ENCODE results near the gene MARCHF5.

Gene MARCHF5

GRCh38 chr10:92313750-92314149 is 22.8 kb downstream of the MARCHF5 start:
- H3K4me3 ChIP-seq (ENCODE audit: low read depth in 1 of 2, low read length in 2 of 2) = no peak overlapping the region
- H3K27me3 ChIP-seq (ENCODE audit: insufficient read depth, low read length, poor library complexity) = no peaks in the 10 kb centered on the region
- DNase-seq = peak; percentile 21
- H3K4me1 ChIP-seq (ENCODE audit: insufficient read depth, low read length) = no peaks in the 10 kb centered on the region
- peaks cover 52% of the 10 kb centered on the region for H3K79me2 ChIP-seq (ENCODE audit: insufficient read depth, low read length)
- H3K9me3 ChIP-seq (ENCODE audit: insufficient read depth, low read length, severe bottlenecking) = no peaks in the 10 kb centered on the region
- ATAC-seq (ENCODE audit: insufficient read depth, low read depth) = peak; percentile 77
- no peak for TF ChIP-seq EZH2 (IDR thresholded peaks at IDR 0.05; ENCODE audit: borderline replicate concordance, low read depth, low read length, severe bottlenecking)
- no peak for TF ChIP-seq CTCF (IDR thresholded peaks at IDR 0.05; ENCODE audit: borderline replicate concordance, extremely low read depth, low read length, poor library complexity, severe bottlenecking)
- H3K36me3 ChIP-seq (ENCODE audit: insufficient read depth, low read length) = peaks cover 52% of the 10 kb centered on the region
- no peak overlapping the region for H3K9ac ChIP-seq (ENCODE audit: low read depth, low read length)
- no peak overlapping the region for H3K27ac ChIP-seq (ENCODE audit: low read length)
- H4K20me1 ChIP-seq (ENCODE audit: insufficient read depth, low read length) = peaks cover 6% of the 10 kb centered on the region; the same call in 1 of the 2 replicates
- H2AFZ ChIP-seq (ENCODE audit: low read depth, low read length) = no peak overlapping the region
- no peak overlapping the region for H3K4me2 ChIP-seq (ENCODE audit: insufficient read depth, low read length)

GRCh38 chr10:92316610-92317009 is 25.6 kb downstream of the MARCHF5 start:
- Histone ChIP-seq H3K27ac (ENCODE audit: low read length) (no peak overlapping the region), H2AFZ (ENCODE audit: low read depth, low read length) (no peak overlapping the region), H3K27me3 (ENCODE audit: insufficient read depth, low read length, poor library complexity) (no peaks in the 10 kb centered on the region), H3K79me2 (ENCODE audit: insufficient read depth, low read length) (peaks cover 37% of the 10 kb centered on the region), H3K9me3 (ENCODE audit: insufficient read depth, low read length, severe bottlenecking) (no peaks in the 10 kb centered on the region), H3K4me1 (ENCODE audit: insufficient read depth, low read length) (no peaks in the 10 kb centered on the region), H3K4me2 (ENCODE audit: insufficient read depth, low read length) (no peak overlapping the region), H4K20me1 (ENCODE audit: insufficient read depth, low read length) (peaks cover 7% of the 10 kb centered on the region; the same call in 1 of the 2 replicates), H3K9ac (ENCODE audit: low read depth, low read length) (no peak overlapping the region), H3K4me3 (ENCODE audit: low read depth in 1 of 2, low read length in 2 of 2) (no peak overlapping the region), H3K36me3 (ENCODE audit: insufficient read depth, low read length) (peaks cover 53% of the 10 kb centered on the region)
- DNase-seq (no peak), ATAC-seq (ENCODE audit: insufficient read depth, low read depth) (no peak)
- TF ChIP-seq EZH2 (IDR thresholded peaks at IDR 0.05; ENCODE audit: borderline replicate concordance, low read depth, low read length, severe bottlenecking) = no peak
- TF ChIP-seq CTCF (IDR thresholded peaks at IDR 0.05; ENCODE audit: borderline replicate concordance, extremely low read depth, low read length, poor library complexity, severe bottlenecking) = no peak

- Histone ChIP-seq H3K4me2 (ENCODE audit: insufficient read depth, low read length) (no peak overlapping the region), H3K4me1 (ENCODE audit: insufficient read depth, low read length) (no peaks in the 10 kb centered on the region), H2AFZ (ENCODE audit: low read depth, low read length) (no peak overlapping the region), H4K20me1 (ENCODE audit: insufficient read depth, low read length) (peaks cover 13% of the 10 kb centered on the region; the same call in 1 of the 2 replicates), H3K79me2 (ENCODE audit: insufficient read depth, low read length) (peaks cover 42% of the 10 kb centered on the region), H3K36me3 (ENCODE audit: insufficient read depth, low read length) (peaks cover 15% of the 10 kb centered on the region), H3K9me3 (ENCODE audit: insufficient read depth, low read length, severe bottlenecking) (no peaks in the 10 kb centered on the region), H3K27me3 (ENCODE audit: insufficient read depth, low read length, poor library complexity) (no peaks in the 10 kb centered on the region), H3K27ac (ENCODE audit: low read length) (no peak overlapping the region), H3K4me3 (ENCODE audit: low read depth in 1 of 2, low read length in 2 of 2) (no peak overlapping the region), H3K9ac (ENCODE audit: low read depth, low read length) (no peak overlapping the region)
- DNase-seq (no peak), ATAC-seq (ENCODE audit: insufficient read depth, low read depth) (no peak)
- TF ChIP-seq CTCF (IDR thresholded peaks at IDR 0.05; ENCODE audit: borderline replicate concordance, extremely low read depth, low read length, poor library complexity, severe bottlenecking) (no peak), EZH2 (IDR thresholded peaks at IDR 0.05; ENCODE audit: borderline replicate concordance, low read depth, low read length, severe bottlenecking) (no peak)
These were observed 32.1 kb downstream of the MARCHF5 start for GRCh38 chr10:92323079-92323478.

Measured in DND-41 (cell line).